ENCODE data around the gene PALLD.
"Not testable (repeated sequence)": the region's sequence is repeated elsewhere in the genome, so short reads cannot be mapped to it uniquely, and the experiment has no call there.

PALLD gene

GRCh38 chr4:168682898-168683500, 186.1 kb downstream of the PALLD start:
- no peak for DNase-seq

GRCh38 chr4:168683595-168683994, 186.7 kb downstream of the PALLD start:
- no peak for DNase-seq

GRCh38 chr4:168685136-168685809, 188.4 kb downstream of the PALLD start:
- DNase-seq: no peak

- DNase-seq: no peak
Measured at GRCh38 chr4:168688584-168688983, 191.7 kb downstream of the PALLD start.

GRCh38 chr4:168689791-168690190, 192.9 kb downstream of the PALLD start:
- no peak for DNase-seq

GRCh38 chr4:168690199-168690598, 193.3 kb downstream of the PALLD start:
- DNase-seq: no peak

- DNase-seq: no peak
Measured at GRCh38 chr4:168691631-168692369, 194.9 kb downstream of the PALLD start.

GRCh38 chr4:168693750-168694490, 197.1 kb downstream of the PALLD start:
- no peak for DNase-seq

- DNase-seq: no peak
Measured at GRCh38 chr4:168694667-168695066, 197.8 kb downstream of the PALLD start.

GRCh38 chr4:168695288-168695687, 198.4 kb downstream of the PALLD start:
- DNase-seq: no peak

- no peak for DNase-seq
Measured at GRCh38 chr4:168696280-168696679, 199.4 kb downstream of the PALLD start.

GRCh38 chr4:168696826-168697225, 200.0 kb downstream of the PALLD start:
- DNase-seq: no peak

- no peak for DNase-seq
Measured at GRCh38 chr4:168699224-168699878, 202.5 kb downstream of the PALLD start.

- DNase-seq: no peak
Measured at GRCh38 chr4:168701061-168701460, 204.2 kb downstream of the PALLD start.

- DNase-seq: not testable (repeated sequence)
Measured at GRCh38 chr4:168702581-168703087, 205.8 kb downstream of the PALLD start.

- DNase-seq: no peak
Measured at GRCh38 chr4:168705121-168705520, 208.3 kb downstream of the PALLD start.

- no peak for DNase-seq
Measured at GRCh38 chr4:168707205-168707604, 210.4 kb downstream of the PALLD start.

GRCh38 chr4:168708108-168708507, 211.3 kb downstream of the PALLD start:
- no peak for DNase-seq

- no peak for DNase-seq
Measured at GRCh38 chr4:168710353-168710946, 213.6 kb downstream of the PALLD start.

GRCh38 chr4:168711197-168712140, 214.6 kb downstream of the PALLD start:
- no peak for DNase-seq

- no peak for DNase-seq
Measured at GRCh38 chr4:168712316-168712890, 215.6 kb downstream of the PALLD start.
